ENCODE results near the gene PLK3.

DNA sequence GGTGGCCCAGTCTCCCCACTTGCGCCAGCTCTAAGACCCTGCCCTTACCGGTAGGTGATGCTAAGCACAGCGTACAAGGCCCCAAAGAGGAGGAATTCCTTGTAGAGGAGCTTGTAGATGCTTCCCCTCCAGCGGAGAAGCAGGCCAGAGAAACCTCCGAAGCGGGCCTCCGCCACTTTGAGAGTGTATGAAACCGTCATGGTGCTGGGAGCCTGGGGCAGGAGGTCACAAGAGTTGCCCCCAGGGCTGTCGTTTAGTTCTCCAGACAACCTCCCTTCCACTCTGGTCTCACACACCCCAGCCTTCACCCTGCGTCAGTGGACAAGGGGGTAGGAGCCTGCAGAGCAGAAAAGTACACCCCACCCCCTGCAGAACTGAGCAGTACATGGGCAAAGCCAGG, 12.7 kb upstream of the PLK3 start:
- TF ChIP-seq CTCF (IDR thresholded peaks at IDR 0.05) (no peak), POLR2A (IDR thresholded peaks at IDR 0.05) (no peak)

Data from body of pancreas (tissue), 4 donors.